ENCODE measurements around the gene LRRC8E.

The LRRC8E gene

GRCh38 chr19:7902796-7903243, 14.5 kb downstream of the LRRC8E start:
- TF ChIP-seq CTCF (conservative IDR thresholded peaks at IDR 0.05; ENCODE audit: low read length), result no peak
- peak overlapping the region; percentile 87 for H3K4me3 ChIP-seq (ENCODE audit: low read length)
- DNase-seq (ENCODE audit: low read depth), result no peak

- DNase-seq (ENCODE audit: low read depth), result peak; percentile 98
- H3K4me3 ChIP-seq (ENCODE audit: low read length), result peak within 1 kb of the TSS; percentile 94
- TF ChIP-seq CTCF (conservative IDR thresholded peaks at IDR 0.05; ENCODE audit: low read length), result peak; percentile 52
Measured at GRCh38 chr19:7903244-7904073, 15.1 kb downstream of the LRRC8E start, which contains the start of gene MAP2K7. MAP2K7 (plus strand) TSS chr19:7903877; CDS start chr19:7903945, 68 bp downstream.

GRCh38 chr19:7904074-7905020, 16.0 kb downstream of the LRRC8E start:
- H3K4me3 ChIP-seq (ENCODE audit: low read length), result peak overlapping the region; percentile 94
- DNase-seq (ENCODE audit: low read depth), result no peak
- TF ChIP-seq CTCF (conservative IDR thresholded peaks at IDR 0.05; ENCODE audit: low read length), result no peak

DNA sequence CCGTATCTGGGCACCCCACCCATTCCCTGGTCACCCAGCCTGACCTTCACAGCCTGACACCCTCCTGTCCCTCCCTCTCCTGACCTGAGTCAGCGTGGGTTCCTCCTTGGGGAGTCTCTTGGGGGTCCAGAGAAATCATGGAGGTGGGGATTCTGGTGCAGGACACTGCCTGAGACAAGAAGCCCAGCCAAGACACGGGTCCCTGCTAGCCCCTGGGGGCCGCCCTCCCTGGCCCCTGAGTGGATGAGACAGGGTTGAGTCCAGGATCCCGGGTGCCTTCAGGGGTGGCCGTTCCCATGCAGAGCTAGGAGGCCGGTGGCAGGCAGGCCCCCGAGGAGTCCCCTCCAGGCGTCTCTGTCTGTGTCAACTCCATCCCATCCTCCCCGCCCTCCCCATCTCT, 17.0 kb downstream of the LRRC8E start:
- TF ChIP-seq CTCF (conservative IDR thresholded peaks at IDR 0.05; ENCODE audit: low read length), result no peak
- DNase-seq (ENCODE audit: low read depth), result no peak
- H3K4me3 ChIP-seq (ENCODE audit: low read length), result peak overlapping the region; percentile 94

DNA sequence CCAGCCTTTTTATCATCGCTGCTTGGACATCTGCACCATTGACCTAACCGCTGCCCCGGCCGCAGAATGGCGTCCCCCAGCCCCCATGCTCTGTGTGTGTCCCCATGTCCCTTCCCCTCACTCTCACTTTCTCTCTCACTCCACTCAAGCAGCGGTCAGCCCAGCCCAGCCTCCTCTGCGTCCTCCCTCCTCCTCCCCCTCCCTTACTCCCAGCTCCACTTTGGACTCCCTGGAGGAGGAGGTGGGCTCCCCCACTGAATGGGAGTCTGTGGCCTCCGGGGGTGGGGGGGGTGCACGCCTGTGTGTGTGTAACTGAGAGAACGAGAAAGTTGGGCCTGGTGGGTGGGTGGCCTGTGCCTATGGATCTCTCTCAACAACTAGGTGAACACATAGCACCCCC, 17.5 kb downstream of the LRRC8E start:
- no peak for TF ChIP-seq CTCF (conservative IDR thresholded peaks at IDR 0.05; ENCODE audit: low read length)
- no peak overlapping the region for H3K4me3 ChIP-seq (ENCODE audit: low read length)
- no peak for DNase-seq (ENCODE audit: low read depth)

GRCh38 chr19:7907122-7907521, 18.8 kb downstream of the LRRC8E start:
- DNase-seq (ENCODE audit: low read depth), result no peak
- H3K4me3 ChIP-seq (ENCODE audit: low read length), result no peak overlapping the region
- TF ChIP-seq CTCF (conservative IDR thresholded peaks at IDR 0.05; ENCODE audit: low read length), result no peak
